Ishikawa (cell line): ENCODE results near the gene OSBPL1A.

Source experiments
- CEBPB ChIP-seq: IDR thresholded peaks from 2 replicates; pipeline ENCODE4 v1.6.1; 2012
- CREB1 ChIP-seq: IDR thresholded peaks from 2 replicates; pipeline ENCODE4 v1.6.1; 2012; ENCODE audit warnings: low read depth
- EGR1 ChIP-seq: IDR thresholded peaks from 2 replicates; pipeline ENCODE4 v1.6.1; 2012
- EP300 ChIP-seq: IDR thresholded peaks from 2 replicates; pipeline ENCODE4 v1.6.1; 2012; ENCODE audit warnings: borderline replicate concordance
- FOXM1 ChIP-seq: IDR thresholded peaks from 2 replicates; pipeline ENCODE4 v1.6.1; 2012; ENCODE audit warnings: low read depth, borderline replicate concordance
- NFIC ChIP-seq: IDR thresholded peaks from 2 replicates; pipeline ENCODE4 v1.6.1; 2012
- RAD21 ChIP-seq: IDR thresholded peaks from 2 replicates; pipeline ENCODE4 v1.6.1; 2012; ENCODE audit warnings: low read depth
- TAF1 ChIP-seq: IDR thresholded peaks from 2 replicates; pipeline ENCODE4 v1.6.1; 2012; ENCODE audit warnings: low read depth, mild to moderate bottlenecking
- TCF12 ChIP-seq: IDR thresholded peaks from 2 replicates; pipeline ENCODE4 v1.6.1; 2012; ENCODE audit warnings: low read depth
- TEAD4 ChIP-seq: IDR thresholded peaks from 2 replicates; pipeline ENCODE4 v1.6.1; 2012
- YY1 ChIP-seq: IDR thresholded peaks from 2 replicates; pipeline ENCODE4 v1.6.1; 2012; ENCODE audit warnings: low read depth
- ZBTB7A ChIP-seq: IDR thresholded peaks from 2 replicates; pipeline ENCODE4 v1.6.1; 2012; ENCODE audit warnings: low read depth
- TF ChIP-seq, protein P1 (sequence below): IDR thresholded peaks from 2 replicates; pipeline ENCODE4 v1.6.1; 2012; ENCODE audit warnings: low read depth, mild to moderate bottlenecking
- TF ChIP-seq, protein P2 (sequence below): IDR thresholded peaks from 2 replicates; pipeline ENCODE4 v1.6.1; 2012
- TF ChIP-seq, protein P3 (sequence below): IDR thresholded peaks from 2 replicates; pipeline ENCODE4 v1.6.1; 2012

The OSBPL1A gene

DNA sequence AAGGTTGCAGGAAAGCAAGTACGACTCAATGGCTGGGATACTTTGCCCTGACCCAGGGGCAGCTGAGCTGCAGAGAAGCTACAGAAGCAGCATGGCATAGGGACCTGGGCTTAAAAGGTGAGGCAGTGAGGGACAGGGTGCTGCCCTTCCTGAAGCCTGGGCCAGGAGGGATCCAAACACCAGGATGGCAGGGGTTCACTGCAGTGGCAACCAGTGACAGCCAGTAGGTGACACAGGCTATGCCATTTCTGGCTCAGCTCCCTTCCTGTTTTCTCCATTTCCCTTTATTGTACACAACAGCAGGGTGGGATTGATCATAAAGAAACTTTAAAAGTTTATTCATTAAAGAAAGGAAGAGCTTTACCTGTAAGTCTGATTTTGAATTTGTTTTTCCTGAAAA, 209.9 kb downstream of the OSBPL1A start:
- no peak for TF ChIP-seq NFIC
- no peak for TF ChIP-seq TAF1
- TF ChIP-seq, protein P1, sequence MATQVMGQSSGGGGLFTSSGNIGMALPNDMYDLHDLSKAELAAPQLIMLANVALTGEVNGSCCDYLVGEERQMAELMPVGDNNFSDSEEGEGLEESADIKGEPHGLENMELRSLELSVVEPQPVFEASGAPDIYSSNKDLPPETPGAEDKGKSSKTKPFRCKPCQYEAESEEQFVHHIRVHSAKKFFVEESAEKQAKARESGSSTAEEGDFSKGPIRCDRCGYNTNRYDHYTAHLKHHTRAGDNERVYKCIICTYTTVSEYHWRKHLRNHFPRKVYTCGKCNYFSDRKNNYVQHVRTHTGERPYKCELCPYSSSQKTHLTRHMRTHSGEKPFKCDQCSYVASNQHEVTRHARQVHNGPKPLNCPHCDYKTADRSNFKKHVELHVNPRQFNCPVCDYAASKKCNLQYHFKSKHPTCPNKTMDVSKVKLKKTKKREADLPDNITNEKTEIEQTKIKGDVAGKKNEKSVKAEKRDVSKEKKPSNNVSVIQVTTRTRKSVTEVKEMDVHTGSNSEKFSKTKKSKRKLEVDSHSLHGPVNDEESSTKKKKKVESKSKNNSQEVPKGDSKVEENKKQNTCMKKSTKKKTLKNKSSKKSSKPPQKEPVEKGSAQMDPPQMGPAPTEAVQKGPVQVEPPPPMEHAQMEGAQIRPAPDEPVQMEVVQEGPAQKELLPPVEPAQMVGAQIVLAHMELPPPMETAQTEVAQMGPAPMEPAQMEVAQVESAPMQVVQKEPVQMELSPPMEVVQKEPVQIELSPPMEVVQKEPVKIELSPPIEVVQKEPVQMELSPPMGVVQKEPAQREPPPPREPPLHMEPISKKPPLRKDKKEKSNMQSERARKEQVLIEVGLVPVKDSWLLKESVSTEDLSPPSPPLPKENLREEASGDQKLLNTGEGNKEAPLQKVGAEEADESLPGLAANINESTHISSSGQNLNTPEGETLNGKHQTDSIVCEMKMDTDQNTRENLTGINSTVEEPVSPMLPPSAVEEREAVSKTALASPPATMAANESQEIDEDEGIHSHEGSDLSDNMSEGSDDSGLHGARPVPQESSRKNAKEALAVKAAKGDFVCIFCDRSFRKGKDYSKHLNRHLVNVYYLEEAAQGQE, result no peak
- TF ChIP-seq FOXM1, result no peak
- no peak for TF ChIP-seq CEBPB
- TF ChIP-seq EGR1, result no peak
- TF ChIP-seq ZBTB7A, result no peak
- TF ChIP-seq, protein P2, sequence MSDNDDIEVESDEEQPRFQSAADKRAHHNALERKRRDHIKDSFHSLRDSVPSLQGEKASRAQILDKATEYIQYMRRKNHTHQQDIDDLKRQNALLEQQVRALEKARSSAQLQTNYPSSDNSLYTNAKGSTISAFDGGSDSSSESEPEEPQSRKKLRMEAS, result no peak
- TF ChIP-seq RAD21, result no peak
- TF ChIP-seq, protein P3, sequence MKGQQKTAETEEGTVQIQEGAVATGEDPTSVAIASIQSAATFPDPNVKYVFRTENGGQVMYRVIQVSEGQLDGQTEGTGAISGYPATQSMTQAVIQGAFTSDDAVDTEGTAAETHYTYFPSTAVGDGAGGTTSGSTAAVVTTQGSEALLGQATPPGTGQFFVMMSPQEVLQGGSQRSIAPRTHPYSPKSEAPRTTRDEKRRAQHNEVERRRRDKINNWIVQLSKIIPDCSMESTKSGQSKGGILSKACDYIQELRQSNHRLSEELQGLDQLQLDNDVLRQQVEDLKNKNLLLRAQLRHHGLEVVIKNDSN, result no peak
- TF ChIP-seq TCF12, result no peak
- no peak for TF ChIP-seq CREB1
- TF ChIP-seq YY1, result no peak
- no peak for TF ChIP-seq TEAD4
- no peak for TF ChIP-seq EP300

DNA sequence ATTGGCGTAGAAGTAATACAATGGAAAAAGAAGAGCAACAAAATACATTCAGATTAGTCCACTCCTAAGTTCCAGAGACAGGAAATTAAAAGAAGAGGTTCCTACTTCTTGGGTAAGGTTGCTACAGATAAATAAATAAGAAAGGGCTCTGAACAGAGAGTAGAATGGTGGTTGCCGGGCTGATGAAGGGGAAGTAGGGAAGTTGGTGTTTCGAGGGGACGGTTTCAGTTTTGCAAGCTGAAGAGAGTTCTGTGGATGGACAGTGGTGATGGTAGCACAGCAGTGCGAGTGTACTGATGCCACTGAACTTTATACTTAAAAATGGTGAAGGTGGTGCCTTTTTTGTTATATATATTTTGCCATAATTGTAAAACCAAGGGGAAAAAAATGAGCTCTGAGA, 210.6 kb downstream of the OSBPL1A start:
- TF ChIP-seq, protein P1, result no peak
- TF ChIP-seq CEBPB (no peak), CREB1 (no peak), ZBTB7A (no peak), EP300 (no peak), TAF1 (no peak), FOXM1 (no peak), RAD21 (no peak), YY1 (no peak), TCF12 (no peak), EGR1 (no peak), TEAD4 (no peak), NFIC (no peak)
- TF ChIP-seq, protein P3, result no peak
- TF ChIP-seq, protein P2, result no peak

DNA sequence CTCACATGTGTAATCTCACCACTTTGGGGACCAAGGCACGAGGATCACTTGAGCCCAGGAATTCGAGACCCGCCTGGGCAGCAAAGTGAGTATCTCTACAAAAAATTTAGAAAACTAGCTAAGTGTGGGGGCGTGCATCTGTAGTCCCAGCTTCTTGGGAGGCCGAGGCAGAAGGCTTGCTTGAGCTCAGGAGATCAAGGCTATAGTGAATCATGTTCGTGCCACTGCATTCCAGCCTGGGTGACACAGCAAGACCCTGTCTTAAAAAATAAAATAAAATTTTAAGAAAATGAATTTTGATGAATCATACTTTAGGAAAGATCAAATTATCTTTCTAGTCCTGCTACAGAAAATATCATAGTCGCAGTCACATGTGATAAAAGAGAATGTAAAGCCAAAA, 211.8 kb downstream of the OSBPL1A start:
- TF ChIP-seq ZBTB7A, result no peak
- TF ChIP-seq FOXM1, result no peak
- TF ChIP-seq TAF1, result no peak
- TF ChIP-seq EGR1, result no peak
- TF ChIP-seq TEAD4, result no peak
- TF ChIP-seq EP300, result no peak
- TF ChIP-seq TCF12, result no peak
- TF ChIP-seq RAD21, result no peak
- TF ChIP-seq, protein P3, result no peak
- TF ChIP-seq CREB1, result no peak
- no peak for TF ChIP-seq YY1

DNA sequence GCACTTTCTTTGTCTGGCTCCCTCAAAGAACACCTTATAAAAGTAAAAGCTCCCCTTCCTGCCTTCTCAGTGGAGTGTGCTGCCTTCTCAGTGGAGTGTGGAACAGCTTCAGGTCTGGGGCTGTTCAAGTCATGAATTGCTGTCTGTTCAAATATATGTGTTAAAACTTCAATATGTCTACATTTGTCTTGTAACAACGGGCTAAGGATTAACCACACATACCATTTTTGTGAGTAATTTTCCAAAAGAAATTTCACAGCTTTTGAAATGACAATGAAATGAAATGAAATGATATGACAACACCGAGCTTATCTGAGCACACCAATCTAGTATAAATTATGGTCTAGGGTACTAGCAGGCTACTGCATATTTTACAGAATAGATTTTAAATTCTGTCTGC, 215.8 kb downstream of the OSBPL1A start:
- TF ChIP-seq EGR1 (no peak), EP300 (no peak), FOXM1 (no peak), TEAD4 (no peak), CEBPB (no peak)
- TF ChIP-seq, protein P2, result no peak

DNA sequence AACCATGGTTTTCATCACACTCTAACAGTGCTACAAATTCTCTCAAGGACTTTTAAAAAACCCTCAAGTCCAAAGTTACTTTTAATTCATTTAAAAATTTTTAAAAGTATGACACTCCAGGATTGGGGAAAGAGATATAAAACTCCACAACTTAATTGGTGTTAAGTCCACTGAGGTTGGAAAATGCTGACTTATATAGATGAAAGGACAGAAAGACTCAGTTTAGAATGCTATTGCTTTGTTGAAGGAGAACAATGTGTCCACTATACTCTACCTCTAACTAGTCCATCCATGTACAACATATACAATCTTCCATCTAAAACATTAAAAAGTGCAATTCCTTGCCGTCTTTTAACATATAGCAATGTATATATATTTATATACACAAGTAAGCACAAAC, 217.6 kb downstream of the OSBPL1A start:
- TF ChIP-seq FOXM1 (no peak), TCF12 (no peak), YY1 (no peak), ZBTB7A (no peak), EP300 (no peak), CREB1 (no peak), TEAD4 (no peak), TAF1 (no peak), NFIC (no peak), EGR1 (no peak), RAD21 (no peak), CEBPB (no peak)
- TF ChIP-seq, protein P3, result no peak
- TF ChIP-seq, protein P1, result no peak
- TF ChIP-seq, protein P2, result no peak
